GM19240 (cell line): ENCODE data around the gene VAMP4.
"Not testable (repeated sequence)": the region's sequence is repeated elsewhere in the genome, so short reads cannot be mapped to it uniquely, and the experiment has no call there.

ENCODE experiments used
- DNase-seq: peaks from one replicate; pipeline ENCODE4 v3.0.0; 2011; ENCODE audit warnings: low spot score; ENCODE audit not compliant: insufficient read length

Gene VAMP4

DNA sequence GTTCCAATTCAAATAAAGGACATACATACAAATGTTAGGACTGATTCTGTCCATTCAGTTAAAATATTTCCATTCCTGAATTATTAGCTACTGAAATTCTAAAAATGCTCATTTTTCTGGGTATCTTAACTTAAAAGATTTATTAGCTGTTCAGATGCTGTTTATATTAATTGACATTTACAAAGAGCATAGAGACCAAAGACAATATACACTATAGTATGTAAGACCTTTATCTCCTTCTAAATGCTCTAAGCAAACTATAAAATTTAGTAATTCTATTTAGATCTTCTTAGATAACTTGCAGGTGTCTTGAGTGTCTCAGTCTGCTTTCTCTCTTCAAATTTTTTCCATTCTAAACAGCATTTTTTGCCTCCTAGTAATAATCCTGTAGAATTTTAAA, 39.3 kb downstream of the VAMP4 start:
- DNase-seq, result no peak

DNA sequence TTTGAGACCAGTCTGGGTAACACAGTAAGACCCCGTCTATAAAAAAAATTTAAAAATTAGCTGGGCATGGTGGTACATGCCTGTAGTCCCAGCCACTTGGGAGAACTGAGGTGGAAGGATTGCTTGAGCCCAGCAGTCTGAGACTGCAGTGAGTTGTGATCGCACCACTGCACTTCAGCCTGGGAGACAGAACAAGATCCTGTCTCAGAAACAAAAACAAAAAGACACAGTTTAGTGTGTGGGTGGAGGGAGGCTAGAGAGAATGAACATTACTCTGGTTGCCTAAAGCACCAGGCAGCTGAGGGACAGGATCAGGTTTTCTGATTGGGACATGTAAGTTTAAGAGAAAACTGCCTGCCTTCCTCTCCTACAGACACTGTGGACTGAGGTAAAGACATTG, 42.3 kb downstream of the VAMP4 start:
- no peak for DNase-seq

DNA sequence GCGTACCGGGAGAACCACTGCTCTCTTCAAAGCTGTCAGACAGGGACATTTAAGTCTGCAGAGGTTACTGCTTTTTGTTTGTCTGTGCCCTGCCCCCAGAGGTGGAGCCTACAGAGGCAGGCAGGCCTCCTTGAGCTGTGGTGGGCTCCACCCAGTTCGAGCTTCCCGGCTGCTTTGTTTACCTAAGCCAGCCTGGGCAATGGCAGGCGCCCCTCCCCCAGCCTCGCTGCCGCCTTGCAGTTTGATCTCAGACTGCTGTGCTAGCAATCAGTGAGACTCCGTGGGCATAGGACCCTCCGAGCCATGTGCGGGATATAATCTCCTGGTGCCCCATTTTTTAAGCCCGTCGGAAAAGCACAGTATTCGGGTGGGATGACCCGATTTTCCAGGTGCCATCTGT, 46.1 kb downstream of the VAMP4 start:
- DNase-seq, result not testable (repeated sequence)

DNA sequence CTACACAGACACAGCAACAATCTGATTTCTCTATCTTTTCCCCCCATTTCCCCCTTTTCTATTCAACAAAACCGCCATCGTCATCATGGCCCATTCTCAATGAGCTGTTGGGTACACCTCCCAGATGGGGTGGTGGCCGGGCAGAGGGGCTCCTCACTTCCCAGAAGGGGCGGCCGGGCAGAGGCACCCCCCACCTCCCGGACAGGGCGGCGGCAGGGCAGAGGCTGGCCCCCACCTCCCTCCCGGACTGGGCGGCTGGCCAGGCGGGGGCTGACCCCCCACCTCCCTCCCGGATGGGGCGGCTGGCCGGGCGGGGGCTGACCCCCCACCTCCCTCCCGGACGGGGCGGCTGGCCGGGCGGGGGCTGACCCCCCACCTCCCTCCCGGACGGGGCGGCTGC, 48.3 kb downstream of the VAMP4 start:
- not testable (repeated sequence) for DNase-seq

DNA sequence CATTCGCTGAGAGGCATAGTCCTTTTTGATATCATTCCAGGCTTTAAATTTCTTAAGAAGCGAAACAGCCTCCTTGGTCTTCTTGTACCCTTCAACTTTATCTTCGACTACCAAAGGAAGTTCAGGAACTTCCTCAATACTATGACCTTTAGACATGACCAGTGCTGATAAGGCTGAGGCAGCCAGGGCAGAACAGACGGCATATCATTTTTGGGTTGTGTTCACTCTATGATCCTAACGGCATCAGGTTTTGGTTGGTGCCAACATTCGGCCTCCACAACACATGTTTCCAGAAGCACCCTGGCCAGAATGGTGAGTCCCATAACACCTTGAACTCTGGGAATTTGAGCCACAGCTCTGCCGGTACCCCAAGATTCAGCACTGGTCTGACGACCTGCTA, 58.0 kb downstream of the VAMP4 start:
- DNase-seq, result no peak

DNA sequence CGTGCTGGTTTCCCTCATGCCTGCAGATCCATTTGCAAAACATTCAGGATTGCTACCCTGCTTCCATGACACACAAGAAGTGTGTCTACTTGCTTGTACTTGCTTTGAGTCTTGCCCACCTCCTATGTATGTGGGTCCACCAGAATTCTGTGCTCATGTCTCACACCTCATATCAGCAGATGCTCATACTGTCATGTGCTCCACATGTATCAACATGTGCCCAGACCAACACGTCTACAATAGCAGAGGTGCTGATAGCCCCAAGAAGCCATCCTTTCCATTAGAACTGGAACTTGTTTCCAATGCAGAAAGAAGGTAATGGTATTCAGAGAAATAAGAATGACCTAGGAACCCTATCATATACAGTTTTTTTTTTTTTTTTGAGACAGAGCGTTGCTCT, 61.5 kb downstream of the VAMP4 start:
- no peak for DNase-seq

DNA sequence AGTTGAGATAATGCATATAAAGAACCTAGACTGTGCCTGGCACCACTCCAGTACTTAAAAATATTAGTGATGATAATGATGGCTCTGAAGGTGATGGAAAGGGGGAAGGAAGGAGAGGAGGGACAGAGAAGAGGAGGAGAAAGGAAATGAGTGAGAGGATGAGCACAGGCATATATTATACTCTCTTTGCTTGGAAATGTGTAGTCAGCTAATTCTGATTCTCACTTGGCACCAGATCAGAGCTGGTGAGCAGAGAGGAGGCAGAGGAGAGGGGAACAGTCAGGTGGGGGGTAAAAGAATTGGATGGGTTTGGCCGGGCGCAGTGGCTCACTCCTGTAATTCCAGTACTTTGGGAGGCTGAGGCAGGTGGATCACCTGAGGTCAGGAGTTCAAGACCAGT, 65.0 kb downstream of the VAMP4 start:
- no peak for DNase-seq

DNA sequence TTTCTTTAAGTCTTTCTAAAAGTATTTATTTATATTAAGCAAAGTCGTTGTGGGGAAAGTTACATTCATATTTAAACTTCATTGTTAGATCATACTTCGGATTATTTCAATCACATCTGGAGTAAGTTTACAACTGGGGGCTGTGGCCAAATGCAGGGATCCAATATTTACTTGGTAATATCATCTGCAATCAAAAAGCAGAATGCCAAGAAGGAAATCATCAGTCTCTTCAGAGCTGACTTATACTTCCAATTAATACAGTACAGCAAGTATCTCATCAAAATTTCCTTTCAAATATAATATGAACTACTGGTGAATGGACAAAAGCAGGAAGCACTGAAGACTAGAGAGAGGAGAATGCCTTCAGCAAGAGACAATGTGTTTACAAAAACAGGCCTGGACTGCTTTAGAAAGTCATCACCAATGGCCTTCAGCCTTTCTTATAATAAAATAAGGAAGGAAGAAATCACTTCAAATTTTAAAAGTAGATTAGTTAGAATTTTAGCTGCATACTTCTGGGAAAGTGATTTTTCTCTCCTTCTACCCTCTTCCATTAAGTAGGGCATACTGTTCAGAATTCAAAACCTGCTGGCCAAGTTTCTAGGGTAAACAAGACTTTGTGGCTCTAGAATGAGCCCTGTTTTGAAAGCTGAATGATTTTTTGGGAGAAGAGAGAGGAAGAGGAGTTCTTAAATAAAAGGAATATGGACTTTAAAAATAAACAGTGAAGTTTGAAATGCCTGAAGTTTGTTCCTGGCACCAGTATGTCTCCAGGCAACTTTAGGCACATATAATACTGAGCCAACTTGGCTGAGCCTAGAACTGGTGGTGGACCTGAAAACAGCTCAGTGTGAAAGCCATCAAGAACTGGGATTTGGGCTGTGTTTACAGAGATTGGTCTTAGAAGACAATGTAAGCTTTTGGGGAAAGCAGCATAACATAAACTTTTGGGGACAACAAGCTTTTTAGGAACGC, 67.1 kb downstream of the VAMP4 start:
- DNase-seq, result no peak

DNA sequence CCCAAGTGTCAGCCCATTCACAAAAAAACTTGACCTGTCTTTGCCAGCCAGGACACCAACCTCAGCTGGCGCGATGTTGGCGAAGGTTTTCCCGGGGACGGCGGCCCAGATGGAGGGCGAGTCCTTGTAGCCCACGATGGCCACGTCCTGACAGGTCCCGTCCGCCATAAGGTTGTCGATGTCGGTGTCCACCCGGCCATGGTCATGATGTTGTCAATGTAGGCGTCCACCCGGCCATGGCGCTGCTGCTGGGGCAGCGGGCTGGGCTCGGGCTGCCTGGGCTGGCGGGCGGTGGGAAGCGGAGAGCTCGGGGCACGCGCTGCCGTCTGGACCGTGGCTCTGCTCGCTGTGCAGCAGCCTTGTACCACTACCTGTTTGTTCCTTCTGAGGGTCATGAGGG, 71.1 kb downstream of the VAMP4 start:
- no peak for DNase-seq

DNA sequence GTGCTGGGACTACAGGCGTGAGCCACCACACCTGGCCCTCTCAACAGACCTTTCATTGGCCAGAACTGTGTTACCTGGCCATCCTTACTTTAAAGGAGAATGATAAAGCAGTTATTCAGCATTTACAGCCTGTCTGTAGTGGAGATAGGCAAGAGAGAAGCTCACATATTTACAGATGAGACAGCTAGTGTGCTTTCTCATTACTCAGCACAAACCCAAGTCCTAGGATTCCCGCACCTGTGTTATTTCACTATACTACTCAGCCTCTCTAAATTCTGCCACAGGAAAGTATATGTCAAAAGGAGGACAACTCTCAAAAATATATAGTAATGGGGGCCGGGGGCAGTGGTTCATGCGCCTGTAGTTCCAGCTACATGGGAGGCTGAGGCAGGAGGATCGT, 73.5 kb downstream of the VAMP4 start:
- DNase-seq, result no peak

DNA sequence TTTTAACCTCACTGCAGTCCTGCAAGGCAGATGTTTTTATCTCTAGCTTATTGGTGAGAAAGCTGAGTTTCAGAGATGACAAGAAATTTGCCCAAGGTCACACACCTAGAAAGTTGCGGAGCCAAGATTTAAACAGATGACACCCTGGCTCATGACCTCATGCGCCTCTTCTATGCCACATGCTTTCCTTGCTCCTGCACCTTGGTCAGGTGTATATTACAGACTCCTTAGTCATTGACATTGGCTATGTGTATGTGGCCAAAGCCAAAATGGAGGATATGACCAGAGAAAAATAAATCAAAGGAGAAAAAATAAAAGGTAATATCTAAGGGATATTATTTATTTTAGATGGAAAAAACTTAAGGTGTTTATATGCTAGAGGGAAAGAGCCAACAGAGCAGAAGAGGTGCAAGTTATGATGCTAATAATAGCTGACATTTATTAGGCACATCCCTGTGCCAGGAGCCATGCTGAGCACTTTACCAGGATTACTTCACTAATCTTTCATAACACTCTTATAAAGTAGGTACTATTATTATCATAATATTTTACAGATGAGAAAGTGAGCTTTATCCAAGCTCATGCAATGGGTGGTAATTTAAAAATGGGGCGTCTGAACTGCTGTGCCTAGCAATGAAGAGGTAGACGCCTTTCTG, 75.6 kb downstream of the VAMP4 start:
- DNase-seq, result no peak

DNA sequence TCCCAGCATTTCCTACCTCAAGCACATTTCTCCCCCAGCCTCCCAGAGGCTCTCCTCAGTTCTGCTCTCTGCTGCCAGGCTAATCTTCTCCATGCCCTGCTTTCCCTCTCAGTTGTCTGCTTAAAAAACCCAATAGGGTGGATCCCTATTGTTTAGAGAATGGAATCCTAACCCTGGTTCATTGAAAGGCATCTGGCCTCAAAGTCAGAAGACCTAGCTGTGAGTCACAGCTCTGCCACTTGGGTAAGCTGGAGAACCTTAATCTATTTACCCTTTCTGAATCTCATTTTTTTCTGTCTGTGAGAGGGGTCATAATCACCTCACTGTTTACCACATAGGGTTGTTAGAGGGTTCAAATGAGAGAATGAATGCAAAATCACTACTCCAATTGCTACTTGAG, 76.9 kb downstream of the VAMP4 start:
- no peak for DNase-seq

DNA sequence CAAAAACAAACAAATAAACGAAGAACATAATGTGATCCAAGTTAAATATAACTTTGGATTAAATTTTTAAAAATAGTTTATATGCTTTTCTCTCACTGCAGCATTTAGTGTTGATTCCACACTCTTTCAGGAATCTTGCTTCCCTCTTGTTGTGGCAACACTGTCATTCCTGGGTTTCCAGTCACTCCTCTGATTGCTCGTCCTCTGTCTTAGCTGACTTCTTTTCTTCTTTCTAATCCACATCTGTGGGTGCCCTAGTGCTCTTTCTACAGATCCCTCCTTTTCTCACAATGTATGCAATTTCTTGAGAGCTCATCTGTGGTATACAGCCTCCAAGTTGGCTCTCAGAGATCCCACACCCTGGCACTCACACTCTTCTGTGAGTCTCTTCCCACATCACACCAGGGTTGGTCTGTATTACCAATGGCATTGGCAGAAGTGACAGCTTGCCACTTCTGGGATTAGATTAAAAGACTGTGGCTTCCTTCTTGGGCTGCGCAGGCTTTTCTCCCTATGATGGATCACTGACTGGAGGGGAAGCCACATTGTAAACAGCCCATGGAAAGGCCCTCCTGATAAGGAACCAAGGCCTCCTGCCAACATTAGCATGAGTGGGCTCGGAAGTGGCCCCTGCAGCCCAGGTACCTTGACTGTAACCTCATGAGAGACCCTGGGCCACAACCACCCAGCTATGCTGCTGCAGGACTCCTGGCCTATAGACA, 77.8 kb downstream of the VAMP4 start:
- DNase-seq, result no peak

DNA sequence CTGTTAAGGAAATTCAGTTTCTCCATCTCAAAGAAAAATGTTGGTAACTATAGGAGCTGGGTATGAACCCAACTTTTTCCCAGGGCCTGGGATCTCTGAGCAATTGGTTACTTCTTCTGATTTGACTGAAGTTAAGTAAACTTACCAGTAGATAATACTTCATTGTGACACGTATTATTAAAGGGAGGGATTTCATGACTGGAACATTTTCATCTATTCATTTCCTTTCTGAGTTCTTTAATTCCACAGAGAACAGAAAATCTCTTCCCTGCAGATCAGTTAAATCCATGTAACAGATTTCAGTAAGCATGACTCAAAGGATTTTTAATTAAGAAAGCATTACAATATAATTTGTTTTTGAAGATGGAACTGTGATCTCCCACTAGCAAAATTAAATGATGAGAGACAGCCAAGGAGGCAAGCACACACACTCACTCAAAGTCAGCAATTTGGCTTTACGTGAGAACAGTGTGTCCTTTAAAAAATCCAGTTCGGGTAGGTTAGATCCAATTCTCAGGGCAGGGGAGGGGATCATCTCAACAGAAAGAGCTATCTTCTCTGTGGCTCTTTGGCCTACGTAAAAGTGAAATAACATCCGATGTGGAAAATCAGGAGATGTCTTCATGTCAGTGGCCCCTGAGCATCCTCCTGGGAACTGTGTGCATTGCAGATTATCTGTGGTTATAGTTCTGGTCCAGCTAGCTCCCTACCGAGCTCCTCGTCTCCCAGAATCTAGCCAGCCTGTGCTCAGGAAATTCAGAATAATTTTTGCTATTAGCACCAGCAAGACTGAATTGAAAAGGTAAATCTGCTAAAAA, 78.6 kb downstream of the VAMP4 start:
- DNase-seq, result no peak

DNA sequence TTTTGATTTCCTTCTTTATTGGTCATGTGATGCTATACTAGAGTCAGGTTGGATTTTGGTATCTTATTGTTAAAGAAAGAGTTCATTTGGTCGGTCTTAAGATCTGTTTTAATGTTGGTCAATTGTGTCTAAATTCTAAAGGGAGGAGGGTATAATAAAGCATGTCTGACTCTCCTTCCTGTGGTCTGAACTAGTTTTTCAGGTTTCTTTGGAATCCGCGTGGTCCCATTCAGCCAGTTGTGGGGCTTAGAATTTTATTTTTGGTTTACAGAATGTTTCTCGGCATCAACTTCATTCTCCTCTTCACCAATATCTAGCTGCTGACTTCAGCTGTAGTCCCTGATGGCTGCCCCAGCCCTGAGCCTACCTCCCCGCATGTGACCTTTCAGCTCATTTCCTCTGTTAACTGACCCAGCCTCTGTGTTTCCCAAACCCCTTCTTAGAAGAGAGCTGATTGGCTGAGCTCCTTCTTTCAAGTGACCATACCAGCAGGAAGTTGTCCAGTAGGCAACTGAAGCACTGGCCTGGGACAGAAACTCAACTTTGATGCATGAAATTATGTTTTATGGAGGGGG, 80.7 kb downstream of the VAMP4 start:
- DNase-seq, result no peak

DNA sequence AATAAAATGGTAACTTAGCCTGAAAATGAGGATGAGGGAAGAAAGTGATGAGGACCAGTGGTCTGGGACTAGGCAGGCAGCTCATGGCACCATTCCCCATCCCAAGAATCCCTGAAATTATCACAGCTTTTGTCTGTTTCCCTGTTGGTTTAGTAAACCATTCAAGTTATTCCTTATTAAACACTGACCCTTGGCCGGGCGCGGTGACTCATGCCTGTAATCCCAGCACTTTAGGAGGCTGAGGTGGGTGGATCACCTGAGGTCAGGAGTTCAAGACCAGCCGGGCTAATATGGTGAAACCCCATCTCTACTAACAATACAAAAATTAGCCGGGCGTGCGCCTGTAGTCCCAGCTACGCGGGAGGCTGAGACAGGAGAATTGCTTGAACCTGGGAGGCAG, 85.7 kb downstream of the VAMP4 start:
- not testable (repeated sequence) for DNase-seq

DNA sequence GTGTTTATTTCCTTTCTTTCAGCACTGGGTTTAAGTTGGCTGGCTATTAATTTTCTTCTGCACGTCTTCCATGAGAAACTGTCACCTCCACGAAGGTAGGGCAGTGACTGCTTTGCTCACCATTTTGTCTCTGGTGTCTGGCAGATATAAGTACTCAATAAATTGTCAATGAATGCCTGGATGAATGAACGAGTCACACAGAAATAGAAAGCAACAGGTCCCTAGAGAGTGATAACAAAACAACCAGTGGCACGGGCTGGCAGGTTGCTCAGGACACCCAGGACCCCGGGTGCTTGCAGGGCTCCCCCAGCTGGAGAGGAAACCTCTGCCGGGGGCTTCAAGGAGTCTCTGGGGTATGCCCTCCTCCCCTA, 86.1 kb downstream of the VAMP4 start:
- DNase-seq, result no peak

DNA sequence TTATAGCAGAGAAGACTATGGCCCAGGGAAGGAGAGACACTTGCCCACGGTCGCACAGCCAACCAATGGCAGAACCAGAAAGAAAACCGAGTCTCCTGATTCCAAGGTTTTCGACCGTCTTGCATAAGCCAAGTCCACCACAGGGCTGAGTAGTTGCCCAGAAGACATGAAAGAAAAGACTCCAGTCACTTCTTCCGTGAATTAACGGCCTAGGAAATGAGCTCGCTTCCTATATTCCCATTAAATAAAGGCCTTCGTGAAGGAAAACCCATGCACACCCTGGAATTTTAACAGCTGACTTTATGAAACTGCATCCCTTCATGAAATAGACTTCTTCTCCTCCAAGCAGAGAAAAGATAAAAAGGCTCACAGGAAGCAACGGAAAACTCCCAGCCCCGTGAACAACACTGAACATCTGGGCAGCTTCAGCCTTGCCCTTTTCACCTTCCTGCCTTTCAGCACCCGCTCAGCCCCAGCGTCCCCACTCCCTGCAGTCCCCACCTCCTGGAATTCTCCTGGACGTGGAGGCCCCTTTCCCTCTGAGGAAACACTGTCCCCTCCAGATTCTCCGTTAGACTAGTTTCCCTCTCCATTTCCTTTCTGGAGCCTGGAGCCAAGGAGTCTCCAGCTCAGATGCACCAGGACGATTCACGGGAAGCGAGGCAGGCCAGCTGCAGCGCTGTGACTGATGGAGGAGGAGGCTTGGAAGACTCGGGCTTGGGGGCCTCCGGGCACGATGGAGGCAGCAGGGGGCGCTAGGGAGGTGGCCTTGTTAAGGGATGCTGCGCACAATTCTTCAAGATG, 86.7 kb downstream of the VAMP4 start:
- DNase-seq, result peak; percentile 53

DNA sequence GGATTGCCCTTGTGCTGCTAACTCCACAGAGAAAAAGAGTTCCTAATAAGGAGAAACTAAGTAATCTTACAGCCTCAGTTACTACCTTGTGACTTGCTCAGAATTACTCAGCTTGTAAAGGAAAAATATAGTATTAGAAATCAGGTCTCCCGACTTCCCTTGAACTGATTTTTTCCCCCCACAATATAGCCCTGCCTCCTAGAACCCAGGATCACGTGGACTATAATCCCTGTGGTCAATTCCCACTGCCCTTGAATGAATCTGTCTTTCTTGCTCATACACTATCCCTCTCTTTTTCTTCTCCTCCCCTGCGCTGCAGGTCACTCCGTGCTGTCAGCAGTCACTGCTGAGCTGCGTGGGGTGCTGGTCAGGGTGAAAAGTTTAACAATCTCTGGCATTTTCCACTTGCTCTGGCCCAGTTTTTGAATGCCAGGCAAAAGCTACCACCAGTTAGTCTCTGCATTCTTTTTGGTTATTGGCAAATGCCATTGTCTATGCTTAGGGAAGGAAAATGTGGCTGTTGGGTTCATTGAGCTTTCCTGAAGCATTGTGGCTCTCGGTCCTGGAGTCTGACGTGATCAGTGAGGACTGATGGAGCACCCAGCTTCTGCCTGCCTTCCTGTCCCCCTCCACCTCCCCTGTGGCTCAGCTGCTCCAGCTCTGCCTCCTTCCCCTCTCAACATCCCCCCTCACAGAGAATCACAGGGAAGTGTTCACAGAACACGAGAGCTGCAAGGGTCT, 87.5 kb downstream of the VAMP4 start:
- DNase-seq, result no peak
